Left ventricle myocardium superior (tissue), 1 donor: ENCODE data around the gene TMPRSS3. TPM values are rescaled to one million over a fixed set of nuclear protein-coding genes. Genes with fewer than 3 reads are reported as not detected.

Experiments used
- ATAC-seq: fragments of 200-7000 bp; cut with Tn5 transposase; one replicate; pipeline ENCODE4 v1.9.1; 2020; ENCODE audit warnings: mild to moderate bottlenecking, moderate library complexity
- DNase-seq: peaks from one replicate; pipeline ENCODE4 v3.0.0-alpha.2; 2020
- intact Hi-C: fragments of 100-400 bp; cut with micrococcal nuclease; formaldehyde crosslinking; loops from one replicate; pipeline ENCODE4 v1.11.0; 2022
- total RNA-seq: library from RNA; stranded (reverse); fragmentation: NEBNext Ultra II Directional; extraction: Animal tissue kit (Norgen Biotek cat#: 25700); gene quantifications from one replicate; pipeline ENCODE4 v1.2.1, GENCODE V29; 2021
- donor health status: DM: no; HTN: yes; CAD: no; lungs with severe emphysema.

The TMPRSS3 gene
- total RNA-seq, 1 donor from 2014 or later, result not detected

- DNase-seq, result no peak
Observed at GRCh38 chr21:42362700-42363099, 33.2 kb downstream of the TMPRSS3 start.

GRCh38 chr21:42362198-42362597 lies 33.7 kb downstream of the TMPRSS3 start:
- DNase-seq (no peak), ATAC-seq (no peak)
- intact Hi-C loops, result no loop called here

More at GRCh38 chr21:42362700-42363099, 33.2 kb downstream of the TMPRSS3 start:
- intact Hi-C loops, result no loop called here
- no peak for ATAC-seq

- intact Hi-C loops, result no loop called here
- no peak for ATAC-seq
- DNase-seq, result no peak
Observed at GRCh38 chr21:42361286-42361685, 34.6 kb downstream of the TMPRSS3 start.

GRCh38 chr21:42360317-42360716 lies 35.5 kb downstream of the TMPRSS3 start:
- ATAC-seq, result no peak
- no peak for DNase-seq
- intact Hi-C loops, result no loop called here

GRCh38 chr21:42358937-42359336 lies 36.9 kb downstream of the TMPRSS3 start:
- no peak for DNase-seq
- intact Hi-C loops, result no loop called here
- no peak for ATAC-seq

GRCh38 chr21:42358261-42358660 lies 37.6 kb downstream of the TMPRSS3 start:
- no peak for ATAC-seq
- DNase-seq, result no peak
- intact Hi-C loops, result no loop called here

- DNase-seq (no peak), ATAC-seq (no peak)
- intact Hi-C loops, result no loop called here
Observed at GRCh38 chr21:42357307-42357706, 38.5 kb downstream of the TMPRSS3 start.

GRCh38 chr21:42356650-42357049 lies 39.2 kb downstream of the TMPRSS3 start:
- intact Hi-C loops, result no loop called here
- DNase-seq (no peak), ATAC-seq (no peak)

GRCh38 chr21:42356046-42356445 lies 39.8 kb downstream of the TMPRSS3 start:
- intact Hi-C loops, result no loop called here
- DNase-seq, result no peak
- no peak for ATAC-seq

- ATAC-seq (no peak), DNase-seq (no peak)
- intact Hi-C loops, result no loop called here
Observed at GRCh38 chr21:42353623-42354022, 42.2 kb downstream of the TMPRSS3 start.

- intact Hi-C loops, result no loop called here
- no peak for DNase-seq
- no peak for ATAC-seq
Observed at GRCh38 chr21:42352441-42353095, 43.3 kb downstream of the TMPRSS3 start.

GRCh38 chr21:42351626-42352440 lies 44.0 kb downstream of the TMPRSS3 start:
- intact Hi-C loops, result no loop called here
- DNase-seq, result no peak
- no peak for ATAC-seq

GRCh38 chr21:42350927-42351426 lies 44.9 kb downstream of the TMPRSS3 start, which contains the start of gene TFF2:
Gene TFF2 (minus strand): TSS chr21:42350994. CDS start chr21:42350957, 37 bp downstream.
- ATAC-seq, result no peak
- intact Hi-C loops, result no loop called here
- DNase-seq, result no peak

GRCh38 chr21:42350318-42350910 lies 45.4 kb downstream of the TMPRSS3 start:
- no peak for ATAC-seq
- intact Hi-C loops, result no loop called here

GRCh38 chr21:42349420-42350317 lies 46.2 kb downstream of the TMPRSS3 start:
- intact Hi-C loops, result no loop called here
- ATAC-seq, result no peak
- no peak for DNase-seq

More at GRCh38 chr21:42350318-42350910, 45.4 kb downstream of the TMPRSS3 start:
- DNase-seq, result no peak

- intact Hi-C loops, result no loop called here
- no peak for DNase-seq
- no peak for ATAC-seq
Observed at GRCh38 chr21:42348762-42349161, 47.1 kb downstream of the TMPRSS3 start.

GRCh38 chr21:42347601-42348327 lies 48.1 kb downstream of the TMPRSS3 start:
- intact Hi-C loops, result no loop called here
- no peak for ATAC-seq

GRCh38 chr21:42346866-42347600 lies 48.8 kb downstream of the TMPRSS3 start:
- DNase-seq (no peak), ATAC-seq (no peak)
- intact Hi-C loops, result no loop called here

More at GRCh38 chr21:42347601-42348327, 48.1 kb downstream of the TMPRSS3 start:
- no peak for DNase-seq
